ENCODE data around the gene MRPL27. TPM values are rescaled to one million over a fixed set of nuclear protein-coding genes. Genes with fewer than 3 reads are reported as not detected.

The MRPL27 gene
- total RNA-seq, 1 donor from 2014 or later, result 77.2 TPM

GRCh38 chr17:50354776-50355175 lies 18.2 kb downstream of the MRPL27 start:
- H3K4me3 Mint-ChIP-seq (ENCODE audit: unreplicated experiment), result no peak overlapping the region
- H3K27me3 Mint-ChIP-seq (ENCODE audit: unreplicated experiment), result peaks cover 13% of the 10 kb centered on the region
- no peak overlapping the region for H3K27ac Mint-ChIP-seq (ENCODE audit: unreplicated experiment)
- H3K4me1 Mint-ChIP-seq (ENCODE audit: low read depth, unreplicated experiment), result no peaks in the 10 kb centered on the region
- no peaks in the 10 kb centered on the region for H3K36me3 Mint-ChIP-seq (ENCODE audit: unreplicated experiment)
- no peak for TF ChIP-seq CTCF (IDR thresholded peaks at IDR 0.05; ENCODE audit: partially characterized antibody, unreplicated experiment)
- DNase-seq, result no peak
- H3K9me3 Mint-ChIP-seq (ENCODE audit: unreplicated experiment), result peaks cover 6% of the 10 kb centered on the region

- H3K27me3 Mint-ChIP-seq (ENCODE audit: unreplicated experiment), result peaks cover 11% of the 10 kb centered on the region
- TF ChIP-seq CTCF (IDR thresholded peaks at IDR 0.05; ENCODE audit: partially characterized antibody, unreplicated experiment), result no peak
- H3K9me3 Mint-ChIP-seq (ENCODE audit: unreplicated experiment), result peaks cover 8% of the 10 kb centered on the region
- DNase-seq, result no peak
- no peaks in the 10 kb centered on the region for H3K36me3 Mint-ChIP-seq (ENCODE audit: unreplicated experiment)
- no peak overlapping the region for H3K27ac Mint-ChIP-seq (ENCODE audit: unreplicated experiment)
- H3K4me1 Mint-ChIP-seq (ENCODE audit: low read depth, unreplicated experiment), result no peaks in the 10 kb centered on the region
- H3K4me3 Mint-ChIP-seq (ENCODE audit: unreplicated experiment), result no peak overlapping the region
Measured at GRCh38 chr17:50354198-50354597, 18.8 kb downstream of the MRPL27 start.

GRCh38 chr17:50353600-50354195 lies 19.3 kb downstream of the MRPL27 start:
- Mint-ChIP-seq H3K27ac (ENCODE audit: unreplicated experiment) (no peak overlapping the region), H3K9me3 (ENCODE audit: unreplicated experiment) (peaks cover 8% of the 10 kb centered on the region), H3K27me3 (ENCODE audit: unreplicated experiment) (peaks cover 11% of the 10 kb centered on the region), H3K36me3 (ENCODE audit: unreplicated experiment) (no peaks in the 10 kb centered on the region), H3K4me1 (ENCODE audit: low read depth, unreplicated experiment) (no peaks in the 10 kb centered on the region), H3K4me3 (ENCODE audit: unreplicated experiment) (no peak overlapping the region)
- no peak for DNase-seq
- TF ChIP-seq CTCF (IDR thresholded peaks at IDR 0.05; ENCODE audit: partially characterized antibody, unreplicated experiment), result no peak

- Mint-ChIP-seq H3K27me3 (ENCODE audit: unreplicated experiment) (peaks cover 11% of the 10 kb centered on the region), H3K27ac (ENCODE audit: unreplicated experiment) (no peak overlapping the region), H3K4me3 (ENCODE audit: unreplicated experiment) (no peak overlapping the region), H3K9me3 (ENCODE audit: unreplicated experiment) (peaks cover 11% of the 10 kb centered on the region), H3K4me1 (ENCODE audit: low read depth, unreplicated experiment) (no peaks in the 10 kb centered on the region), H3K36me3 (ENCODE audit: unreplicated experiment) (no peaks in the 10 kb centered on the region)
- no peak for TF ChIP-seq CTCF (IDR thresholded peaks at IDR 0.05; ENCODE audit: partially characterized antibody, unreplicated experiment)
- DNase-seq, result no peak
Measured at GRCh38 chr17:50352693-50353599, 20.0 kb downstream of the MRPL27 start.
